HG03280 (cell line): Measurements from ENCODE around the gene TEX9.
"Not testable (repeated sequence)": the region's sequence is repeated elsewhere in the genome, so short reads cannot be mapped to it uniquely, and the experiment has no call there.

Experiments
- ATAC-seq: cut with Tn5 transposase; IDR thresholded peaks from one replicate; pipeline ENCODE4 v1.9.1; 2021; ENCODE audit warnings: mild to moderate bottlenecking, moderate library complexity; ENCODE audit not compliant: unreplicated experiment

The TEX9 gene

DNA sequence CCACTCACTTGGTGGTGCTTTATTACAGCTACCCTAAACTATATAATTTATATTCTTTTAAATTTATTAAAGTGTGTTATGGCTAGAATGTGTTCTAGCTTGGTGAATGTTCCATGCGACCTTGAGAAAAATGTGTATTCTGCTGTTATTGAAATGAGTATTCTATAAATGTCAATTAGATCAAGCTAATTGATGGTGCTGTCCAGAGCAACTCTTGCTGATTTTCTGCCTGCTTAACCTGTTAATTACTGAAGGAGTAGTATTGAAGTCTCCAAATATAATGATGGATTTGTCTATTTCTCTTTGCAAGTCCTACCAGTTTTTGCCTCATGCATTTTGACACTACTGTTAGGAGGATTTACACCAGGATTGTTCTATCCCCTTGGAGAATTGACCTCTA lies 3.2 kb upstream of the TEX9 start:
- ATAC-seq, result no peak

DNA sequence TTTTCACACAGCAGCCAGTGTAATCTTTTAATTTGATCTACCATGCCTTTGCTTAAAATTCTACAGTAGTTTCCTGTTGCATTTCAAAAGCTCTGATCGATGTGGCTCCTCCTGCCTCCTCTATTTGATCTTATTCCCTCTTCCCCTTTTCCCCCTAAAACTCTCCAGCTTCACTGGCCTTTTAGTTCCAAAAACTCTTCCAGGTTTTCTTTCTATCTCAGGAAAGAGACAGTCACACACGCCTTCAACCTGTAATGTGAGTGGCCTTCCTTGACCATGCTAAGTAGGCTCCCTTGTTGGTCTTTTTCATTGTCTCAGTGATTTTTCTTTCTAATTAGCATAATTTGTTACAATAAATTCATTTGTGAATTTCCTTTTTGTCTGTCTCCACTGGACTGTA lies 985 bp downstream of the TEX9 start:
- no peak for ATAC-seq

DNA sequence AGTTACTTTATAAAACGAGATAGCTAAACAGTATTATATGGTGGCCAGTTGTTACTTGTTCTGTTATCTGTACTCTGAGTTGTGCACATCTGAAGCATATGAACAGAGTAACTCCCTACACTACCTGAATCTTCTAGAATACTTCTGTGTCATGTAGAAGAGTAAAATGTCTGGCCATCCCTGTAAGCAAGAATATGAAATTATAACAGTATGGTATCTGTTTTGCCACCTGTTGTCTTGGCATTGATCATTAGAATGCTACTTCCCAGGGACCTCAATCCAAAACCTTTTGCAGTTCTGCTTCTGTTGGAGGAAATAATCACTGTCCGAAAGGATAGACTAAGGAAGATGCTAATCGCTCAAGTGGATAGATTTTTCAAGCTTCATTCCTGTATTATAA lies 1.9 kb downstream of the TEX9 start:
- ATAC-seq, result no peak

DNA sequence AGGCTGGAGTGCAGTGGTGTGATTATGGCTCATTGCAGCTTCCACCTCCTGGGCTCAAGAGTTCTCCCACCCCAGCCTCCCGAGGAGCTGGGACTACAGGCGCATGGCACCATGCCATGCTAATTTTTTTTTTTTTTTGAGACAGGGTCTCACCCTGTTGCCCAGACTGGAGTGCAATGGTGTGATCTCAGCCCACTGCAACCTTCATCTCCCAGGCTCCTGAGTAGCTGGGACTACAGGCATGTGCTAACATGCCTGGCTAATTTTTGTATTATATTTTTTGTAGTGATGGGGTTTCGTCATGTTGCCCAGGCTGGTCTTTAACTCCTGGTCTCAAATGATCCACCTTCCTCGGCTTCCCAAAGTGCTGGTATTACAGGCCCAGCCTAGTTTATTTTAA lies 4.0 kb downstream of the TEX9 start:
- ATAC-seq, result no peak

DNA sequence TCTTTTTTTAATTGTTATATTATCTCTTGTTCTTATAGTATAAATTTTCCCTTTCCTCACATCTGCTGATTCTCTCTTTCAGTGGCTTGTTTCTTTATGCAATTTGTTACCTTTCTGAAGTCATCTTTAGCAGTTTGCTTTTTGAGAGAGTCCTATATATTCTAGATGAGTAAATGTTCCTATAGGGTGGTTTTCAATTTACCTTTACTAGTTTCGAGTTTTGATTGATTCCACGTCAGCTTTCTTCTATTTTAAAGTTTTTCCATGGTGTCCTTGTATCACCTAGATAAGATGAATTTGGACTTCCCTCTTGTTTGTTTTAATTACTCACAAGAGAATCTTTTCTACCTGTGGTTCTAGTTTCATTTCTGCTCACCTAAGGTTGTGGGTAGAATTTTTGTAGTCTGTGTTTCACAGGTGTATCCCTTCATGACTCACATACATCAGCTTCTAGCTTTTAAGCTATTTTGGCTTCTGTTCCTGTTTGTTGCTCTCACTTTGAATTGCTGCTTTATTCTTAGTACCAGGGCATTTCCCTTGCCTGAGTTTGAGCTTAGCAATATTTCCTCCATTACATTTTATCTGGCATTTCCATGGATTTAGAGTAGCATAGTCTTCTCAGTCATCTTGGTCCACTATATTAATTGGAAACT lies 6.4 kb downstream of the TEX9 start:
- ATAC-seq, result peak; percentile 87

DNA sequence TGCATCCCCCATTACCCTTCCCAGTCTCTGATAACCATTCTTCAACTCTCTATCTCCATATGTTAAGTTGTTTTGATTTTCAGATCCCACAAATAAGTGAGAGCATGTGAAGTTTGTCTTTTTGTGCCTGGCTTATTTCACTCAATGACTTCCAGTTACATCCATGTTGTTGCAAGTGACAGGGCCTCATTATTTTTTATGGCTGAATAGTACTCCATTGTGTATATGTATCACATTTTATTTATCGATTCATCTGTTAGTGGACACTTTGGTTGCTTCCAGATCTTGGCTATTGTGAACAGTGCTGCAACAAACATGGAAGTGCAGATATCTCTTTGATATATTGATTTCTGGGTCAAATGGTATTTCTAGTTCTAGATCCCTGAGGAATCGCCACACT lies 9.5 kb downstream of the TEX9 start:
- not testable (repeated sequence) for ATAC-seq

DNA sequence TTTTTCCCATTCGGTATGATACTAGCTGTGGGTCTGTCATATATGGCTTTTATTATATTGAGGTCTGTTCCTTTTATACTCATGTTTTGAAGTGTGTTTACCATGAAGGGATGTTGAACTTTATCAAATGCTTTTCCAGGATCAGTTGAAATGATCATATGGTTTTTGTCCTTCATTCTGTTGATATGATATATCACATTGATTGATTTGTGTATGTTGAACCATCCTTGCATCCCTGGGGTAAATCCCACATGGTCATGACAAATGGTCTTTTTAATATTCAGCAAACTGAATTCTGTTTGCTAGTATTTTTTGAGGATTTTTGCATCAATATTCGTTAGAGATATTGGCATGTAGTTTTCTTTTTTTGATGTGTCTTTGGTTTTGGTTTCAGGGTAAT lies 12.6 kb downstream of the TEX9 start:
- ATAC-seq, result not testable (repeated sequence)

DNA sequence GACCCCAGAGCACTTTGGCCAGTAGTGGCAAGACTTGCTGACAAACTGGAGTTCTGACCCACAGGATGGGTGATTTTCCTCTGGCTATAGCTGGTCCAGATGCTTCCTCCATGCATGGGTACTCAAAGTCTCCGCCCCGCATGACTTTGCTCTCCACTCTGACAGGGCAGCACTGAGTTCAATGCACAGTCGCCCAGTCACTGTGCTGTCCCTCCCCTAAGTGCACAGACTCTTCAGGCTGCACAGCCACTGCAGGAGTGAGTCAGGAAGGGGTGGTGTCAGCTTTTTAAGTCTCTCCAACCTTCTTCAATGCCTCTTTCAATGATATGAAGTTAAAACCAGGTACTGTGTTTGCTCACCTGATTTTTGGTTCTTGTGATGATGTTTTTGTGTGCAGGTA lies 17.8 kb downstream of the TEX9 start:
- no peak for ATAC-seq

DNA sequence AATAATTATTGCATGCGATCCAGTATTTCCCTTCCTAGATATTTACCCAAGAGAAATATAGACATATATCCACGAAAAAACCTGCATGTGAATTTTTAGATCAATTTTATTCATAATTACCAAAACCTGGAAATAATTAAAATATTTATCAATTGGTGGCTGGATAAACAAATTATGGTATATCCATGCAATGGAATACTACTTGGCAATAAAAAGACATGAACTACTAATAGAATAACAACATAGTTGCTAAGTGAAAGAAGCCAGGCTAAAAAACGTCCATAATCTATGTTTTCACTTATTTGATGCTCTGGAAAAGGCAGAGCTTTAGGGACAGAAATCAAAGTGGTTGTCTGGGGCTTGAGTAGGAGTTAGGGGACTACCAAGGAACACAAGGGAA lies 20.7 kb downstream of the TEX9 start:
- ATAC-seq, result no peak

DNA sequence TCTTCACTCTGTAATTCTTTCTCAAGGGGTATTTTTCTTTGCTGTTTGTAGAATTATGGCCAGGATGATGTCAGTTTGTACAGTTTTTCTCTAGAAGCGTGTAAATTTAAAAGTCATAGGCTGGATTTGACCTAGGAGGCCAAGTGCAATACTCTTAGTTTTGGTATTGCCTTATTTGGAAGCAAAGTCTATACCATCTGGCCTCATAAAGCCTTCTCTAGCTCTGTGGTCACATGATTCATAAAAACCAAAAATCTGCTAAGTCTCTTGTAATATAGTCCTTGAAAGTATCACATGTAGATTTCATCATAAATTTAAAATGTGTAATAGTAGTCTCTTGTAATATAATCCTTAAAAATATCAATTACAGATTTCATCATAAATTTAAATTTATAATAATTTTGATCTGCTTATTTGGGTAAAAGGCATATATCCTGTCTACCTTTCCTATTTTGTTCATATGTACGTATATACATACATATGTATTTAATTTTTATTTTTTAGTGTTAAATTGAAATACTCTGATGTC lies 25.6 kb downstream of the TEX9 start:
- ATAC-seq, result no peak

DNA sequence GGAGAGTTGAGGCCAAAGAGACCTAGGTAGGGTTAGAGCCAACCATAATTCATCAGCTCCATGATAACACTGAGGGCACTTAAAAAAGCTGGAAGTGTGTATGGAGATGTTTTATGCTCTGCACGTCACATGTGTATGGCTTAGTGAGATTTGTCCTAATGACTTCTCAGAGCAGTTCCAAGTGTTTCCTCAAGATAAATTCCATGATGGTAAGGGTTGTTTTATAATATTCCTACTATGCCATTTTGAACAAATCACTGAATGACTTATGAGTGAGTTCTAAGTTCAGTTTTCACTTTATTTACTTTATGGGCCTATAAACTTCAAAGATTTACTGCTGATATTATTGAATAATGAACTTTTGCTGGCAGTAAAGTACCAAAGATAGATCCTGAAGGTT lies 28.1 kb downstream of the TEX9 start:
- no peak for ATAC-seq

DNA sequence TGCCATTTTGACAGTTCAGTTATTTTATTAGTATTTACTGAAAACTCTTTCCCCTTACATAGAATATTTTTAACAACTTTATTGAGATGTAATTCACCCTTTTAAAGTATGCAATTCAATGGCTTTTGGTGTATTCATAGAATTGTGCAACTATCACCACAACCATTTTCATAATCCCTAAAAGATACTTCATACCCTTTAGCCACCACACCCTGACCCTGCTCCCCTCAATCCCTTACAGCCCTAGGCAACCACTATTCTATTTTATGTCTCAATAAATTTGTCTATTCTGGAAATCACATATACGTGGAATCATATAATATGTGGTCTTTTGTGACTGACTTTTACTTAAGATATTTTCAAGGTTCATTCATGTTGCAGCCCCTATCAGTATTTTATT lies 29.7 kb downstream of the TEX9 start:
- ATAC-seq, result no peak

DNA sequence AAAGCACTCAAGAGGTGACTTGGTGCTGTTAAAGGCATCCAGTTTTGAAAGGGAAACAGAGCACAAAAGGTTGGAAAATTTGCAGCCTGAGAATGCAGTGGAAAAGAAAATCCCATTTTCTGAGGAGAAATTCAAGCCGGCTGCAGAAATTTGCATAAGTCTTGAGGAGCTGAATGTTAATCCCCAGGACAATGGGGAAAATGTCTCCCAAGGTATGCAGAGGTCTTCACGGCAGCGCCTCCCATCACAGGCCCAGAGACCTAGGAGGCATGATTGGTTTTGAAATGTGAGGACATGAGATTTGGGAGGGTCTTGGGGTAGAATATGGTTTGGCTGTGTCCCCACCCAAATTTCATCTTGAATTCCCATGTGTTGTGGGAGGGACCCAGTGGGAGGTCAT lies 32.1 kb downstream of the TEX9 start:
- ATAC-seq, result not testable (repeated sequence)

DNA sequence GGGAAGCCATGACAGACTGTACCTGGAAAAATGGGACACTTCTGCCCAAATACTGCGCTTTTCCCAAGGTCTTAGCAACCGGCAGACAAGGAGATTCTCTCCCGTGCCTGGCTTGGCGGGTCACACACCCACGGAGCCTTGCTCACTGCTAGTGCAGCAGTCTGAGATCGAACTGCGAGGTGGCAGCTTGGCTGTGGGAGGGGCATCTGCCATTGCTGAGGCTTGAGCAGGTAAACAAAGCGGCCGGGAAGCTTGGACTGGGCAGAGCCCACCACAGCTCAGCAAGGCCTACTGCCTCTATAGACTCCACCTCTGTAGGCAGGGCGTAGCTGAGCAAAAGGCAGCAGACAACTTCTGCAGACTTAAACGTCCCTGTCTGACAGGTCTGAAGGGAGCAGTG lies 34.0 kb downstream of the TEX9 start:
- not testable (repeated sequence) for ATAC-seq

DNA sequence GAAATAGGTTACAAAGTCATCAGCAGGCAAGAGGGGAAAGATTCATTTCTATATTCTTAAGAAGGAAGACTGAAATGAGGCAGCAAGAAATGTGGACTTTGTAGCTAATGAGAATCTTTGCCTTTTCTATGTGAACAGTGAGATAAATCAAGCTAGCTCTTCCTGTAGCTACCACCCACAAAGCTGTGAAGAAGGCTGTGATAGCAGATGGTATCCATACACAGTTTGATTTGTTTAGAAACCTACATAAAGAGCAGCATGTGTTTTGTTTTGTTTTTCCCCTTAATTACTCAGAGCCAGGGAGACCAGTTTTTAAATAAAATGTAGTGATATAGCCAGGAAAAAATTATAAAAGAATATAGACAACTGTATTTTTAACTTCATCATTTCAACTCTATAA lies 45.5 kb downstream of the TEX9 start:
- ATAC-seq, result no peak

DNA sequence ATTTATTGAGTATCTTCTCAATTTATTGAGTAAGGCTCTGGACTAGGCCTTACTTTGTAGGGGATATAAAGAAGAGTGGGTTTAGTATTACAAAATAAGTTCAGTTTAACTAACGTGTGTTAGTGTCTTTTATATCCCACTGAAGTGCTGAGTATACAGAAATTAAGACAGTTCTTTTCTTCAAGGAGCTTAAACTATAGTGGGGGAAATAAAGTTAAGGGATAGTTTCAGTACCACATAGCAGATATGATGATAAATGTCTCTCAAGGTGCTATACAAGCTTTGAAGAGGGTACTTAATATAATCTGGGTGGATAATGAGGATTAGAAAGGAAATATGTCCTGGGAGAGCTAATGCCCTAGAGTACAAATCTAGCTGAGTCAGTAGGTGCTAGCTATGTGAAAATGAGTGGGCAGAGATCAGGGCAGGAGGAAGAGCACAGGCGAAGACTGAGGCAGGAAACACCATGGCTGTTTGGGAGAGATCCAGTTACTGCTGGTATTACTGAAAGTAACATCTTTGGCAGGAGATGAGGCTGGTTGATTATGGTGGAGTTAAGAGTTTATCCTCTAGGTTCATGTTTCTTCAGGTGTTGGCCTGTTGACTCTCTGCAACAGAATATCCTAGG lies 46.0 kb downstream of the TEX9 start:
- no peak for ATAC-seq

DNA sequence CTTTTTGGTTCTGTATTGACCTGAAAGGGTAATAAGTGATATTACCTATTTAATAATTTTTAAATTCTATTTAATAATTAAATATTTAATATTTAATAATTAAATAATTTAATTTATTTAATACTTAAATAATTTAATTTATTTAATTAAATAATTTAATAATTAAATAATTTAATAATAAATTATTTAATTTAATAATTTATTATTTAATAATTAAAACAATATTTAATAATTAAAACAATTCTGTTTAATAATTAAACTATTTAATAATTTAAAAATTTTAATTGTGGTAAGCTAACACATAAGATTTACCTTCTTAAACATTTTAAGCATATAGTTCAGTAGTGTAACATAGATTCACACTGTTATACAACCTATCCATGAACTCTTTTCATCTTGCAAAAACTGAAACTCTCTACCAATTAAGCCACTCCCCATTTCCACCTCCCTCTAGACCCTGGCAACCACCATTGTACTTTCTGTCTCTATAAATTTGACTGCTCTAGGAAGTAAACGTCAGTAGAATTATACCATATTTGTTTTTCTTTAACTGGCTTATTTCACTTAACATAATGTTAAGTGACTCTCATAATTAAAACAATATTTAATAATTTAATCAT lies 48.0 kb downstream of the TEX9 start:
- not testable (repeated sequence) for ATAC-seq

DNA sequence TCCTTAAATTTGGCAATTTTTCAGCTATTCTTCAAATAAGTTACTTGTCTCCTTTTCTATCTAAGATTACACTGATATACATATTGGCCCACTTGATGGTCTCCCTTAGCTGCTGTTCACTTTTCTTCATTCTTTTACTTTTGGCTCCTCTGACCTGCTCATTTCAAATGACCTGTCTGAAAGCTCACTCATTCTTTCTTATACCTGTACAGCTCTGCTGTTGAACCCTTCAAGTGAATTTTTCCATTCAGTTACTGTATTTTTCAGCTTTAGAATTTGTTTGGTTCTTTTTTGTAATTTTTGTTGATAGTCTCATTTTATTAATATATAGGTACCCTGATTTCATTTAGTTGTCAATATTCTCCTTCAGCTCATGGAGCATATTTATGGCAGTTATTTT lies 60.0 kb downstream of the TEX9 start:
- no peak for ATAC-seq

DNA sequence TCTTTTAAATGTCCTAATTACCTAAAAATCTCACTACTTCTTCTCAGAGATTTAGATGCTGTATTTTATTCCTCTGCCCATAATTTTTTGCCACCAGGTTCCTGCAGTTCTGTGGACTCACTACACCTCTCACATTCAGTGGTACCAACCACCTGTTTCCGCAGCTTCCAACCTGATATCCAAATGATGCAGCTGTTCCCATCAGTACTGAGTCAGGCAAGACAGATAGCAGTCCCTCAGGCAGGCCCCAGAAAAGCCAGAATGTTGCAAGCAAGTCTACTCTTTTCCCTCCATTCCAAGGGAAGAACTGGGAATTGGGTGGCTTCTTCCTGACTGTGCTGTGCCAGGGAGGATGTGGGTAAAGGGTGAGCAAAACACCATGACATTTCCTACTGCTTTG lies 60.8 kb downstream of the TEX9 start:
- ATAC-seq, result no peak

DNA sequence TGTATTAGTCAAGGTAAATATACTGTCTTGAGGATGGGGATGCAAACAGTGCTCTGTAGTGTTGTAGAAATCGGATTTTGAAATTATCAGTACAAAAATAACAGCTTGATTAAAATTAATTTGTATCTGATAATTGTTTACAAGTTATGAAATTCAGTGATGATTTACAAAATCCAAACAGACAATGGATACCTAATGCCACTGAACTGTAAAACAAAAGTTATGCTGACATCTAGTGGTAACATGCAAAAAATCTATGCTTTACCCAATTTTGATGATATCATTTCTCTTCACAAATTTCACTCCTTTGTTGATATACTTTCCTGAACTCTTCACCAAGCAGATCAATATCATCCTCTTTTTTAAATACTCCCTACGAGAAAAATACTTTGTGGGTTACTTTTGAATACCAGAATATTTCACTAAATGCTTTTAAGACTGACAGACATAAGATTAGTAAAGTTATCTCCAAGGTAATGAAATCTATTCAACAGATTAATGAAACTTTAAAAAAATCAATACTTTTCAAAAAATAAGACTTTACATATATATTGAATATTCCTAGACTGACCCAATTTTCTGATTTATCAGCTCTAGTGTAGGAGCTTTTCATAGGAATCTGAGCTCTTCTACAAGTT lies 63.7 kb downstream of the TEX9 start:
- ATAC-seq, result peak; percentile 50

DNA sequence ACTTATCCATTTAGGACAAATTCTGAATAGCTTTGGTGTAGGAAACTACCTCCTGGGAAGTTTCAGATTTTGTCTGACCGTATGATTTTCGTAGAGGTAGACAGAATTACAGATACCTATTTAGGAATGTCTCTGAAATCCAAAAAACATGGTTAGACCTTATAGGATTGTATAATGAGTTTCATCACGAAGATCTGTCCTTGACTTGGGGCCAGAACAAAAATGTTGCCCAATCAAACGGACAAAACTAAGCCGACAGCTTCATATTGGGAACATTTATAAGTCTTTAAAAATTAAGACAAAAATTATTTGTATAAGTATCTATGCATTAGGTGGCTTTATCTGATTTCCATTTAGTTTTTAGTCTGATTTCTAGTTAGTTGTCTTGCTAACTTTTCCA lies 67.1 kb downstream of the TEX9 start:
- no peak for ATAC-seq

DNA sequence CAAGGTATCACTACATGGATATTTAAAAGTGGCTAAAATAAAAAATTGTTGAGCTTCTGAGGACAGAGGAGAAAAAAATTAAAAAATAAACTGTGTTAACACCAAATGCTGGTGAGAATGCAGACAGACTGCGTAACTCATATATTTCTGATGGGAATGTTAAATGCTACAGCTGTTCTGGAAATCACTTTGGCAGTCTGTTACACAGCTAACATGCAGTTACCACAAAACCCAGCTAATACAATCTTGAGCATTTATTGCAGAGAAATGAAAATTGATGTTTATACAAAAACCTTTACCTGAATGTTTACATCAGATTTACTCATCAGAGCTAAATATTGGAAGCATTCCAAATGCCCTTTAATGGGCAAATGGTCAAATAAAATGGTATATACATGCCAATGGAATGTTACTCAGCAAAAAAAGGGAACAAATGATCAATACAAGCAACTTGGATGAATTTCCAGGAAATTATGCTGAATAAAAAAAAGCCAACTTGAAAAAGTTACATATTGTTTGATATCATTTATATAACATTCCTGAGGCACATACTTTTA lies 75.1 kb downstream of the TEX9 start:
- no peak for ATAC-seq
